GM21515 (cell line): ENCODE data around the gene ARFGEF3.

Source experiments
- ATAC-seq: cut with Tn5 transposase; IDR thresholded peaks from one replicate; pipeline ENCODE4 v1.9.1; 2021; ENCODE audit not compliant: unreplicated experiment

ARFGEF3 gene

DNA sequence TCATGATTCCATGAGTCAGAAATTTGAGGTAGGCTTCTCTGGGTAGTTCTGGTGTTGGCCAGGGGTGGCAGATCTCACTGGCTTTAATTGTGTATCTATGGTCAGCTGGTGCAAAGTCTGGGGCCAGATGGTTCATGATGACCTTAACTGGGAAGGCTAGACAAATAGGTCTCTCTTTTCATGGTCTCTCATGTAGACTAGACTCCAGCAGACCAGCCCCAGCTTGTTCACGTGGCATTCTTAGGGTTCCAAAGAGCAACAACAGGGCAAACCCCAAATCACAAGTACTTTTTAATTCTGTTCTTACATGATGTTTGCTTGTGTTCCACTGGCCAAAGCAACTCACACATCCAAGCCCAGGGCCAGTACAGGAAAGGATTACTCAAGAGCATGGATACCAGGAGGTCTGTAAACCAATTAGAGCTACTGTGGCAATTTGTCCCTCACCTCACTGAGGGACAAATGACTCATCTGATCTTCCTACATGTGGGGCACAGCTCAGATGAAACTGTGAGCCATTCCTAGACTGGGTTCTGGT, 136.1 kb downstream of the ARFGEF3 start:
- ATAC-seq, result no peak

DNA sequence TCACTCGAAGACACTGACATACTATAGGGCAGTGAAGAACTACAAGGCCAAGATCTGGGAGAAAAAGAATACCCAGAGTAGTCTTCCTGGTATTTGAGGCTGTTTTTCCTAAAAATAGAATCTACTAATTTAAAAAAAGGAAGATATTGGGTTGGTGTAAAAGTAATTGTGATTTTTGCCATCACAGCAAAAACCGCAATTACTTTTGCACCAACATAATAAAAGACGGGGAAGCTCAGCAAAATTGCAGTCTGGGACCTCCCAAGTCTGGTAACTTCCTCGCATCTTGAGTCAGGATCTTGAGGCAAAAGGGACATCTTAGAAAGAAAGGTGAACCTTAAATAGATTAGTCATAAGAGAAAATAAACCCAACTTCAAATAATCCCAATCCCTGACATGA, 138.7 kb downstream of the ARFGEF3 start:
- no peak for ATAC-seq

DNA sequence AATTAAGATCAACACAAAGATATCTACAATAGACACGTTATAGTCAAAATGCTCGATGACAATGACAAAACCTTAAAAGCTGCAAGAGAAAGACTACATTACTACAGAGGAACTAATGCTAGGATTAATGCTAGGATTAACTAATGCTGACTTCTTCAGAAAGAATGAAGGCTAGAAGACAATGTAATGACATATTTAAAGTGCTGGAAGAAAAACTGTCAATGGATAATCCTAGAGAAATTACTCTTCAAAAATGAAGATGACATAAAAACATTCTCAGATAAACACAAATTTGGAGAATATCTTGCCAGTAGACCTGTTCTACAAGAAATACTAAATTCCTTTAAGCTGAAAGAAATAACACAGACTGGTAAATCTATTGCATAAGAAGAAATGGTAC, 140.8 kb downstream of the ARFGEF3 start:
- ATAC-seq, result no peak

DNA sequence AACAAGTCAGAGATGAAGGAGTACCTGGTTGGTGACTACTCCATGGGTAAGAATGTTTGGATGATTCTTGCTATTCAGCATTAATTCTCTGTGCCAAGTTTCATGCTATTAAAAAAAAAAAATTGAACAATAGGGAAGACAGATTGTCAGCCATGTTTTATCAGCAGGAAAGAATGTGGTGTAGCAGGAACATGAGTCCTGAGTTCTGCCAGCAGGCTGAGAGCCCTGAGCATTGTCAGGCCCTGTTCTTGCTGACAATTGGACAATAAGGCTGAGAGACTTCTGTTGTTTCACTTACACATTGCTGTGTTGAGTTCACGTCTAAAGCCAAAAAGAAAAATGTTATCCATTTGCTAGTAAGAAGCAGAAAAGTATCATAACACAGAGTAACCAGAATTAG, 145.6 kb downstream of the ARFGEF3 start:
- no peak for ATAC-seq

DNA sequence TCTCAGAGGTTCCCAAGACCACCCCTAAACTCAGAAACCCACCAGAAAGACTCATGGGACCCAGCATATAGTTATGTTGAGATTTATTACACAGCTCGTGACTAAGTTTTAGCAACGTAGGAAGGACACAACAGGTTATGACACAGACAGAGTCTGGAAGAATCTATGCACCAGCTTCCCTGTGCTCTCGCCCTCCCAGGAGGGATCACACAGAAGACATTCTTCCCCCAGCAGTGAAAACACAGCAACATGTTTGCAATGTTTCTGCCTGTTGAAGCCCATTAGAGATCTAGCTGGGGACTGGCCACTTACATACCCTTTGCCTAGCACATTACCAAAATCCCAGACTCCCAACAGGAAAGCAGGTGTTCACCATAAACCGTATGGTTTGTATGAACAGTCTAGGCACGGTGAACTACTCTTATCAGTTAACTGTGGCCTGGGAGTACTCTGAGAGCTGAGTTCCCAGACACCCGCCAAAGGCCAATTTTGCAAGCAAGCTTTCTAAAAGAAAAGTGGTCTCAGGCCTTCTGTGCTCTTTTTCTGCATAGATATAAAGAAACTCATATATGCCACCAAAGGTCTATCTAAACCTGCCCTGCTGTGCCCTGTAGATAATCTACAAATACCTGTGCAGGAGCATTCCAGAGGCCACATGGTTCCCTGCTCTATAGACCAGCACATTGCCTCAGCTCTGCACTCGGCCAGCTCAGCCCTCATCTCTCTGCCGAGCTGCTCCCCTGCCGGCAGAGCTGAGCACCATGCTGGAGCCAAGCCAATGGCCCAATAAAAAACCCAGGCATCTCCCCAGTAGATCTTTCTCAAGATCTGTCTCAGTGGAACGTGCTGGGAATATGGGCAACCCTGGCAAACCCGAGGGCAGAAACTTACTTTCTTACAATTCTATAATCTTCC, 146.3 kb downstream of the ARFGEF3 start:
- no peak for ATAC-seq

DNA sequence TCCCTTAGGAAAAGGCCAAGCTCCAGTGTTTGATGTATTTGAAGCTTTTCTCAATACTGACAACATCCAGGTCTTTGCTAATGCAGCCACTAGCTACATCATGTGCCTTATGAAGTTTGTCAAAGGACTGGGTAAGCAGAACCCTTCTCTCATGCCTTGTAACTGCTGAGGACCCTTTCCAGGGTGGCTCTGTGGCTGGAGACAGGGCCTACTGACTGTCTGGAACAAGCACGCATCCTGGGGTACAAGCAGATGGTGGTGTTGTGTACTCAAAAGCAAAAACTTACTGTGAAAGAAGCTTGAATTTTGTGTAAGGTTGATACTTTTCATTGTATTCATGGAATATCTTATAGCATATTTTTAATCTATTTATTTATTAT, 147.0 kb downstream of the ARFGEF3 start:
- no peak for ATAC-seq

DNA sequence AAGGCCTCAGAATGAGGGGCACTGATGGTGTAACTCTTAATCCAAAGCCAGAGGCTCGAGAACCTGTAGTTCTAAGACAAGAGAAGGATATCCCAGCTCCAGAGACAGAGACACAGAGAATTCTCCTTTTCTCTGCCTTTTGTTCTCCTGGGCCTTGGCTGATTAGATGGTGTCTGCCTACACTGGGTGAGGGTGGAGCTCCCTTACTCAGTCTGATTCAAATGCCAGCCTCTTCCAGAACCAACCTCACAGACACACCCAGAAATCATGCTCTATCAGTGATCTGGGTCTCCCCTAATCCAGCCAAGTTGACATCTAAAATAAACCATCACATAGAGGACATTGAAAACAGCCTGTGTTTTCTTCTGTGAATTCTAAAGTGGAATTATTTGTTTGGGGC, 148.0 kb downstream of the ARFGEF3 start:
- ATAC-seq, result no peak

DNA sequence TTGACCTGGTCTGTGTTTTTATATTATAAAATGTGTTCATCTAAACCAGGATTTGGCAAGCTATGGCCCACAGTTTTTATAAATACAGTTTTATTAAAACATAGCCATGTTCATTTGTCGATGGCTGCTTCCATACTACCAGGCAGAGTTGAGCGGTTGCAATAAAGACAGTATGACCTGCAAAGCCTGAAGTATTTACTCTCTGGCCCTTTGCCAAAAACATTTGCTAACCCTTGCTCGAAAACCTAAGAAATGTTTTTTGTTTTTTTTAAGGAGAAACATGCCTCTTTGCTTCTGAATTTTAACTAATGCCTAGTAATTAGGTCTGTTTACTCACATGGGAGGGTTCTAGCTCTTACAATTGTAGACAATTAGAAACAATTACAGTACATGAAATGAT, 148.6 kb downstream of the ARFGEF3 start:
- ATAC-seq, result no peak

DNA sequence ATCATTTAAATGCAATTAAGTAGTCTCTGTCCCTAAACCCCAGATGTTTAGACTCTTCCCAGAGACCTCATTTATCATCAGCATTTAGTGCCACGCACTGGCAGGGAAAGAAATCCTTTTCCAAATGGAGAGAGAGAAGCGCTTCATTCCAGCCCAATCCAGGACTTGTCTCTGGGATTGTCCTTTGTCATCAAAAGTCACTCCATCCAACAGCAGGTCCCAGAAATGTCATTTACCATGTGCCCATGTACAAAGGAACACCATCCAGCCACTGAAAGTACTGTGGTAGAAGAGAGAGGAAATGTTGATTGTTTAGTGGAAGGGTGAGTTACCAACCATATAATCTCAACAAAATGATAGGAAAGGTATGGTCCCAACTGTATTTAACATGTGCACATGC, 149.1 kb downstream of the ARFGEF3 start:
- ATAC-seq, result no peak

DNA sequence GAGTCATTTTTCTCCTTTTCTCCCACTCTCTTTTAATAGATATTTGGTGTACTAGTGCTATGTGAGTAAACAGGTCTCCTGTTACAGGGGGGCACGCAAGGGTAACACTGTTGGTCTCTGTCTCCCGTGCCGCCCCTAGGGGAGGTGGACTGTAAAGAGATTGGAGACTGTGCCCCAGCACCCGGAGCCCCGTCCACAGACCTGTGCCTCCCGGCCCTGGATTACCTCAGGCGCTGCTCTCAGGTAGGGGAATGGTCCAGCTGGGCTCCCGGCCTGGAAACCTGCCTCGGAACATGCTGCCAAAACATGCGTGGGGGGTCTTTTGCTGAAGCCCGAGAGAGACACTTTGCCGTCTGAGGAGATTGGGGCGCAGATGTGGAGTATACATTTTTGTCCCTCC, 149.5 kb downstream of the ARFGEF3 start:
- ATAC-seq, result no peak

DNA sequence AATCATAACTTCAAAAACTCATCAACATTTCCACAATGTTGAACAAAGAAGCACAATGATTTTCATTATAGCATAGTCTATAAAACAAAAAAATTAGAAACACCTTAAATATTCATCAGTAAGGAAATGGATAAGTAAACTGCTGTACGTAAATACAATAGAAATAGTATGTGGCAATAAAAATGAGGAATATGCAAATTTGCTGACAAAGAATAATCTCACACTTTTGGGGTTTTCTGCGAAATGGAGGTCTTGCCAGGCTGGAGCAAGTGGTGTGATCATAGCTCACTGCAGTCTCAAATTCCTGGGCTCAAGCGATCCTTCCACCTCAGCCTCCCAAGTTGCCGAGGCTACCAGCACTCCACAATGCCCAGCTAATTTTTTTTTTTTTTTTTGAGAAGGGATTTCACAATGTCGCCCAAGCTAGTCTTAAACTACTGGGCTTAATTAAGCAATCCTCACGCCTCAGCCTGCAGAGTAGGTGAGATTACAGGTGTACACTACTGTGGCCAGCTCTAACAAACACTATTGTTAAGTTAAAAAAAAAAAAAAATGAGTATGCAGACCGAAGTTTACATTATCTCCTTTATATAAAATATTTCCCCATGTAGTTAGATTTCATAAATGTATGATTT, 157.1 kb downstream of the ARFGEF3 start:
- no peak for ATAC-seq

DNA sequence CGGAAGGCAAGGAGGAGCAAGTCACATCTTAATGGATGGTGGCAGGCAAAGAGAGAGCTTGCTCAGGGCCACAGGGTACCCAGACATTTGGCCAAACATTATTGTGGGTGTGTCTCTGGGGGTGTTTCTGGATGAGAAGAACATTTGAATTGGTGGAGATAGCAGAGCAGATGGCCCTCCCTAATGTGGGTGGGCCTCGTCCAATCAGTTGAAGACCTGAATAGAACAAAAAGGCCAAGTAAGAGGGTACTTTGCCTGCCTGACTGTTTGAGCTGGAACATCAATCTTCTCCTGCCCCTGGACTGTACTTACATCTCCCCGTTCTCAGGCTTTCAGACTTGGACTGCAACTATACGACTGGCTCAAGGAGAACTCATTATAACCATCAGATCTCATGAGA, 160.2 kb downstream of the ARFGEF3 start:
- ATAC-seq, result no peak

DNA sequence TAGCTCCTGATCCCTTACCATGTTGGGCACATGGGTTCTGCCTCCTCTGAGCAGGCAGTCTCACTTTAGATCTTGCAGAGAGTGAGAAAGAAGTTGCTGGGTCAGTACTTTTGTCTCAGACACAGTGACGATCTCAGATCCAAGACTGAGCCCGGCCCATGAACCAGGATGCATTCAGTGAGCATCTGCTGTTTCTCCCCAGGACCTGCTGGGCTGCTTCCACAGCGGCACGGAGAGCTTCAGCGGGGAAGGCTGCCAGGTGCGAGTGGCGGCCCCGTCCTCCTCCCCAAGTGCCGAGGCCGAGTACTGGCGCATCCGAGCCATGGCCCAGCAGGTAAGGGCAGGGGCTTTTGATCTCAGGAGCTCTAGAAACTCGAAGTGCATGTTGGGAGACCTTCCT, 162.1 kb downstream of the ARFGEF3 start:
- ATAC-seq, result no peak

DNA sequence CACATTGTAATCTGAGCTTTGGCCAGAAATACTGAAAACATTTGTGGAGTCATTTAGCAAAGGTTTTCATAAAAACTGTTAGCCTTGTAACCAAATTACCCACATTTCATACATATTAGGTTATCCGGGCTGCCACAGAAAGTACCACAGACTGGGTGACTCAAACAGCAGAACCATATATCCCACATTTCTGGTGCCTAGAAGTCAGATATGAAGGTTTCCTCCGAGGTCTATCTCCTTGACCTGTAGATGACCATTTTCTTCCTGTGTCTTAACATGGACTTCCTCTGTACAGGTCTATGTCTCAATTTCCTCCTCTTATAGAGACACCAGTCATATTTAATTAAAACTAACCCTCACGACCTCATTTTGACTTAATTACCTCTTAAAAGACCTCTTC, 166.5 kb downstream of the ARFGEF3 start:
- ATAC-seq, result no peak

DNA sequence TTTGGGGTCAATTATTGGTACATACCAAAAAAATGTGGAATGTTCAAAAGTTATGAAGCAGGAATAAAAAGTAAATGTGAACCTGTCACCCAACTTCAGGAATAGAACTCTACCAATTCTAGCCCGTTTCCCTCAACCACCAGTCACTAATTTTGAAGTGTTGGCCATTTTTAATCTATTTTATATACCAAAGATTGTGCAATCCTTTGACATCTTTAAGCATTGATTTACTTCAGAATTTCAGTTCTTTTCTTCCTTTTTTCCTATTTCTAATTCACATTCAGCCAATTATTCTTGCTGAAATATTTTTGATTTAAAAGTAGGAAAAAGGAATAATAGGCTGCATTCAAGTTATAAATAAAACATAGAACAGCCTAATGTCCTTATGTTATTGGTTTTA, 169.0 kb downstream of the ARFGEF3 start:
- no peak for ATAC-seq

DNA sequence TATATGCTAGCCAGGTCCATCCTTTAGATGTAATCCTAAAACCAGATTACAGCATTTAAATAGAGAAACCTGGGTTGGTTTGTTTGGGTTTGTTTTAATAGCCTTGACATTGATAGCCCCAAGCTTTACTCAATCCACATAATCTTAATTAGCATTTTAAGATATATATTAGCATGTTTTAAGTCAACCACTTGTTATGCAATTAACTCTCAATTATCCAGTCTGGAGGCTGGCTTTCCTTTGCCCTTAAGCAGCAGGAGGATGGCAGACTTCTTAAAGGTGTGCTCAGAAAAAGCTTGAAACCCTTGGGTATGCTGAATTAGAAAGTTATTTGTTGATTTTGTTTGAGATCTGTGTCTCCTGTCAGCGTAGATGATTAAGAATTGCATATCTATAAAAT, 169.7 kb downstream of the ARFGEF3 start:
- ATAC-seq, result no peak

DNA sequence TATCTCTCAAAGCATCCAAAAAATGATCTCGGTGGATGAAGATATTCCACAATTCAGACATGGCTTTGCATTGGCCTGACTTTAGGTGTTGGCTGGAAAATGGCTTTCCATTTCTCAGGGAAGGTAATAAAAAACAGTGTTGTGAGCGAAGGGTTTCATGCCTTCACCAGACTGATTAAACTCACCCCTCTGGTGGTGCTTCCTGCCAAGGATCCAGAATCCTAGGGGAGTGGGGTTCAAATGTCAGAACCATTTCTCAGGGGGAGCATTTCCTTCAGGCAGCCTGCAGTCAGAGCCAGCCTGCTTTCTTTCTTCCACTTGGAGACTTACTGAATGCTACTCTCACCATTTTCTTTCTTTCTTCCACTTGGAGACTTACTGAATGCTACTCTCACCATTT, 170.2 kb downstream of the ARFGEF3 start:
- ATAC-seq, result no peak

DNA sequence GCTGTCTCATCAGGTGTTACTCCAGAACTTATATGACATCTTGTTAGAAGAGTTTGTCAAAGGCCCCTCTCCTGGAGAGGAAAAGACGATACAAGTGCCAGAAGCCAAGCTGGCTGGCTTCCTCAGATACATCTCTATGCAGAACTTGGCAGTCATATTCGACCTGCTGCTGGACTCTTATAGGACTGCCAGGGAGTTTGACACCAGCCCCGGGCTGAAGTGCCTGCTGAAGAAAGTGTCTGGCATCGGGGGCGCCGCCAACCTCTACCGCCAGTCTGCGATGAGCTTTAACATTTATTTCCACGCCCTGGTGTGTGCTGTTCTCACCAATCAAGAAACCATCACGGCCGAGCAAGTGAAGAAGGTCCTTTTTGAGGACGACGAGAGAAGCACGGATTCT, 172.3 kb downstream of the ARFGEF3 start:
- no peak for ATAC-seq

DNA sequence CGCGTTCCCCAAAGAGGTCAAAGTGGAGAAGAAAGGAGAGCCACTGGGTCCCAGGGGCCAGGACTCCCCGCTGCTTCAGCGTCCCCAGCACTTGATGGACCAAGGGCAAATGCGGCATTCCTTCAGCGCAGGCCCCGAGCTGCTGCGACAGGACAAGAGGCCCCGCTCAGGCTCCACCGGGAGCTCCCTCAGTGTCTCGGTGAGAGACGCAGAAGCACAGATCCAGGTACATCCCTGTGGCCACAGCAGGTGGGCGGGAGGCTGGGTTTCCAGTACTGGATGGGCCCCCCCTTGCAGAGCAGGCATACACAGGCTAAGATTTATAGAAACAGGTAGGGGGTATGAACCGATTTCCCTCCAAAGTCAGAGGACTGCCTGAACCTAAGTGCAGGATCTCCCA, 173.2 kb downstream of the ARFGEF3 start:
- no peak for ATAC-seq

DNA sequence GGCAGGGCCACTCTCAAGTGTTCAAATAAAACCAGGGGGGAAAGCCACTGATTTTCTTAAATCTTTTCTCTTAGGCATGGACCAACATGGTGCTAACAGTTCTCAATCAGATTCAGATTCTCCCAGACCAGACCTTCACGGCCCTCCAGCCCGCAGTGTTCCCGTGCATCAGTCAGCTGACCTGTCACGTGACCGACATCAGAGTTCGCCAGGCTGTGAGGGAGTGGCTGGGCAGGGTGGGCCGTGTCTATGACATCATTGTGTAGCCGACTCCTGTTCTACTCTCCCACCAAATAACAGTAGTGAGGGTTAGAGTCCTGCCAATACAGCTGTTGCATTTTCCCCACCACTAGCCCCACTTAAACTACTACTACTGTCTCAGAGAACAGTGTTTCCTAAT, 174.5 kb downstream of the ARFGEF3 start:
- ATAC-seq, result no peak

DNA sequence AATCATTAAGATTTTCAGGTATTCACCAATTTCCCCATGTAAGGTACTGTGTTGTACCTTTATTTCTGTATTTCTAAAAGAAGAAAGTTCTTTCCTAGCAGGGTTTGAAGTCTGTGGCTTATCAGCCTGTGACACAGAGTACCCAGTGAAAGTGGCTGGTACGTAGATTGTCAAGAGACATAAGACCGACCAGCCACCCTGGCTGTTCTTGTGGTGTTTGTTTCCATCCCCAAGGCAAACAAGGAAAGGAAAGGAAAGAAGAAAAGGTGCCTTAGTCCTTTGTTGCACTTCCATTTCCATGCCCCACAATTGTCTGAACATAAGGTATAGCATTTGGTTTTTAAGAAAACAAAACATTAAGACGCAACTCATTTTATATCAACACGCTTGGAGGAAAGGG, 175.3 kb downstream of the ARFGEF3 start:
- no peak for ATAC-seq

DNA sequence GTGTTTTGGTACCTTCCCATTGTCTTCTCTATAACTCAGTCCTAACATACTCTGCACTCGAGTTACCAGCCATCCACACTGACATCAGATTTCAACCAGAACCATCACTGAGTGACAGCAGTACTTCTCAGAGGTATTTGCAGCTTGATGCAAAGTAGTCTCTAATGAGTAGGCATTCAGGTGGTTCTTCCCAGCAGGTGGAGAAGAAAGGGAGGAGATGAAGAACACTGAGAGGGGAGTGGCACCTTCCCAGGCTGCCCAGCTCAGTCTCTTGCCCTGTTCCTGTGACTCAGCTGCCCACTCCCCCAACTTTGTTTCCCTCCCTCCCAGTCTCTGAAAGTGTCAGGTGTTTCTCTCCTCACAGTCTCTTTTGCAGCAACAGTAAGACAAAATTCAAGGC, 177.3 kb downstream of the ARFGEF3 start:
- no peak for ATAC-seq
